ENCODE measurements around the gene DEPP1.
A peak's percentile ranks its signal among the peaks of the same experiment; 100 is the strongest.

The DEPP1 gene

DNA sequence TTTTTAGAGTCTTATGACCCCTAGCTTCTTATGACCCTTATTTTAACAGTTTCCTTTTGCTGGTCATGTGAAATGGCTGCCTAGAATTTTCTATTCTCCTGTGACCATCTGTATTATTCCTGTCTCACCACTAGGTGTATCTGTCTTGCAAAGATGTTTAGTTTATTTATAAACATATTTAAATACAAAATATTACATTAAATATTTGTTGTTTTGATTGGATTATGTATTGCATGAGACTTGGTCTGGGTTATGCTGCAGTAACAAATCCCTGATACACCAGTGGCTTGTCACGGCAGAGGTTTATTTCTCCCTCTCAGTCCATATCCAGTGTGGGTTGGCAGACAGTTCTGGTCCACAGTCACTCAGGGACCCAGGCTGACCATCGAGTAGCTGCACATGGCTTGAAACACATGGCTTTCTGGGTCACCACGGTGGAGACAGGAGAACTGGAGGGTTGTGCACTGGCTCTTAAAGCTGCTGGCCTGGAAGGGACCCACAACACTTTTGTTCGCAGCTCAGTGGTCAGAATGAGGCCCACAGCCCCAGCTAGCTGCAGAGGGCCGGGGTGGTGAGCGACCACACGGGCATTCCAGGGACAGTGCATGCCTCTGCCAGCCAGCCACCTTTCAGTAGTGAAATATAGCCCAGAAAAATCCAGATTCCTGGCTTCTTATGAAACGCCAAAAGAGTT, 11.6 kb downstream of the DEPP1 start:
- no peak for DNase-seq (ENCODE audit: low read depth in 2 of 2)

DNA sequence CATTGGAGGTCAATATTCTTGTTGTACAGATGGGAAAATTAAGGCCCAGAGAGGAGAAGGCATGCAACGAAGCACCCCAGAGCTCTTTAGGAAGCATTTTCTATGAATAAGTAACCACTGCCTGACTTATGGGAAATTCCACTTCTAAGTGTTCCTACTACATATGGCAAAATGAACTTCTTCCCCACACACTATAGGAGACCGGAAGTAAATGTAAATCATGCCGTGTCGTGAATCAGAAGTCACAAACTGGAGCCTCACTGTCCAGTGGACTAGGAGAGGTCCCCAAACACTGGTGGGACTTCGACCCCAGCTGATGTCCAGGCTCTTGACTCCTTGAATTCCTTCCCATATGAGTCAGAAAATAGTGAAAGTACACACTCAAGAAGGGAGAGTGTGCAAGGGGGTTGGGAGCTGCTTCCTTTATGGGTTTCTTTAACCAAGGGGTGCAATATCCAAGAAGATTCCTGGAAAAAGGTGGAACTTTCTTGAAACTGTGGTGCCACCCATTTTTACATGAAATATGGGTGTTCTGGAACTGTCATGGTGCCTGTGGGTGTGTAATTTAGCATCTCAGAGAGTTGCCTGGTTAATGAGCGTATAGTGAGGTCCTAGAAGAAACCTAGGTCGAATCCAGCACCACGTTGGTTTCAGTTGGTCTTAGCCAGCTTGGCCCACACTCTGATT, 12.3 kb downstream of the DEPP1 start:
- no peak for DNase-seq (ENCODE audit: low read depth in 2 of 2)

DNA sequence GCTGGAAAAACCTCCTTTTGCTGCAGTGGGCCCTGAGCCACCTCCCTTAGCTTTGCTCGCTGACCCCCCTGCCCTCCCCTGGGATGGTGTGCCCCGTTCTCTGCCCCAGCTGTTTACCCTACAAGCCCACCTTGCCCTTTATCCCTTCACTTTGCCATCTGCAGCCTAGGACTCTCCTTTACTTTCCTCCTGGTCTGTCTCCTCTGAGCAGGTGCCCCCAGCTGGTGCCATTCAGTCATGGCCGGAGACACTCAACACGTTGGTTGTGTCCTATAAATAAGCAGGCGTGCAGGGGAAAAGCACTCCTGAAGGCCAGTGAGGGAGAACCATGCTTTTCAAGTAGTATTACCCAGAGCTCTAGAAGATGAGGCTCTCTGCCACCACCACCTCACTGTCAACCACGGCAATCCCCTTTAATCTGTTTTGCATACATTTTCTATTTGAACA, 12.9 kb downstream of the DEPP1 start:
- DNase-seq (ENCODE audit: low read depth in 2 of 2): no peak

DNA sequence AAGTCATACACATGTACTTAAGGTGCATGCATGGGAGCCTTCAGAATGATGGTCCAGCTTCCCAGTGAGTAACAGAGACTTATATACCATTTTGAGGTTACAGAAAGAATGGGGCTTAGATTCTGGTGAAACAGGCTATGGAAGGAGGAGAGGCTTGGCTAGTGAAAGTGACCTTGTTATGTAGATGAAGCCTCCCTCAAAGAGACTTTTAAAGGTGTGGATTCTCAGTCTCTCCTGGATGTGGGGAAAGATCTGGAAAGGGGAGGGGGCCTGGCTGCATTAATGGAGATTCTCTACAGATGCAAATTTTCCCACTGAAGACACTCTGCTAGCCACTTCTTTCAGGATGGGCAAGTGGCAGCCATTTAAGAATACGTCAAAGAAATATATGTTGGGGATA, 13.5 kb downstream of the DEPP1 start:
- no peak for DNase-seq (ENCODE audit: low read depth in 2 of 2)

DNA sequence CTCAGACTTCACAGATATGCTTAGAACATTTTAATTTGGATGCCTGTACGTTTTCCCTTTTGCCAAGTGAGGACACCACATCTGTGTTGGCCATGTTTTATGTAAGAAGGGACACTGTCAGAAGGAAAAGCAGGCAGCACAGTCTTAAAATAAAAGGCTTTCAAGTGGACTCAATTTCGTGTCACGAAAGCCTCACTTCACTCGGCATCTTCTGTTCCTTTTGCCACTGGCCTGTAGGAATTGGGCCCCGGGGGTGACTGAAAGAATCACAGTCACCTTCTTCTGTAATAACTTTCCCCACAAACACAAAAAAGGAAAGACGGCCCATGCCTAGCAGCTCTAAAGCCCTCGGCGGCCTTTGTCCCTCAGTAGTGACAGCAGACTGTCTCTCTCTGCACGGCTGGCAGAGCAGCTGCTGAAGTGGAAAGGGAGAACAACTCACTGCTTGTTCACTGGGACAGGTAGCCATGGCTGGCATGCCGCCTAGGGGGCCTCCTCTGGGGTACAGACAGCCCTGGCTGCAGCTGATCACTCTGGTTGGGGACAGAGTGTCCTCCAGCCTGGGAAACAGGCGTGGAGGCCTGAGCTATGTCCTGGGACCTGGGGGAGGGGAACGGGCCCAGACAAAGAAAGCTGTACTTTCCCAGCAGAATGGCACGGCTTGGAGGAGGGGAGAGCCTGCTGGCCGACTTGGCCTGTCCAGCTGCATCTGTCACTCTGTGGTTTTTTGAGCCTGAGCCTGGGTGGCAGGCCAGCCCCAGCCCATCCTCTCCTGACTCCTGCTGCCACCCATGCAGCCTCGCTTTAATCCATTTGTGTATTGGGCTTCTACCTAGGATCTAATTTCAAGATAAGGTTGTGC, 14.6 kb downstream of the DEPP1 start:
- no peak for DNase-seq (ENCODE audit: low read depth in 2 of 2)

DNA sequence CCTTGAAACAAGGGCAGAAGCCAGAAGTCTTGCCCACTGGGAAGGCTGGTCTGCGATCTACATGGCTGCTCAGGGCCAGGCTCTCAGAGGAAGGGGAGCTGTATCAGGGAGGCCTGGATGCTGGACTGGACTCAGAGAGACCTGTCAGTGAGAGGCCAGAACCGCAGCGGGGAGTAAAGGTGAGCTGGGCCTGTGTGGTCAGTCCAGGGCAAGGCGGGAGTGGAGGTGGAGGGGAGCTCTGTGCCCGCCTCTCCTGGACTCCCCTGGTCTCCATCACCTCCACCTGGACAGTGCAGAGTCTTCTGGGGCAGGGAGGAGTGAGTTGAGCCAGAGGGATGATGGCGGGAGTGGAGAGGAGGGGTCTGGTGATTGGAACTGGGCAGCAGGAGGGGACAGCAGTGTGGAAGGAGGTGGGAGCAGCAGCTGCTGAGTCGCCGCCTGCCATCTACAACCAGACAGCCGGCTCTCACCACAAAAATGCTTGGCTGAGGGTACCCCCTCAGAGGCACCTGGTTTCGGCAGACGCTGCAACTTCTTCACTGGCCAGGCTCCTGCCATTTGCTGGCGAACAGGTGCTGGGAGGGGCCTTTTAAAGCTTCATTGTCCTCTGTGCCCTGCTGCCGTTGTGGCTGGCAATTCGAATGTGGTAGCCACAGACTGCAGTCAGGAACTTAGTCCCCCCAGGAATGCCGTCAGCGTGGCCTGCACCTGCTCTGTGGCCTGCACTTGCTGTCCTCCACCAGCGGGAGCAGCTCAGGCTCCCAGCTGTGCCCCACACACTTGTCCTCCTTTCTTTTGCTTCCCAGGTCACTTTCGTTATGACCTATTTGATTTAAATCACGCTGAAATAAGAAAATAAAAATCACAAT, 15.5 kb downstream of the DEPP1 start:
- DNase-seq (ENCODE audit: low read depth in 2 of 2): no peak

DNA sequence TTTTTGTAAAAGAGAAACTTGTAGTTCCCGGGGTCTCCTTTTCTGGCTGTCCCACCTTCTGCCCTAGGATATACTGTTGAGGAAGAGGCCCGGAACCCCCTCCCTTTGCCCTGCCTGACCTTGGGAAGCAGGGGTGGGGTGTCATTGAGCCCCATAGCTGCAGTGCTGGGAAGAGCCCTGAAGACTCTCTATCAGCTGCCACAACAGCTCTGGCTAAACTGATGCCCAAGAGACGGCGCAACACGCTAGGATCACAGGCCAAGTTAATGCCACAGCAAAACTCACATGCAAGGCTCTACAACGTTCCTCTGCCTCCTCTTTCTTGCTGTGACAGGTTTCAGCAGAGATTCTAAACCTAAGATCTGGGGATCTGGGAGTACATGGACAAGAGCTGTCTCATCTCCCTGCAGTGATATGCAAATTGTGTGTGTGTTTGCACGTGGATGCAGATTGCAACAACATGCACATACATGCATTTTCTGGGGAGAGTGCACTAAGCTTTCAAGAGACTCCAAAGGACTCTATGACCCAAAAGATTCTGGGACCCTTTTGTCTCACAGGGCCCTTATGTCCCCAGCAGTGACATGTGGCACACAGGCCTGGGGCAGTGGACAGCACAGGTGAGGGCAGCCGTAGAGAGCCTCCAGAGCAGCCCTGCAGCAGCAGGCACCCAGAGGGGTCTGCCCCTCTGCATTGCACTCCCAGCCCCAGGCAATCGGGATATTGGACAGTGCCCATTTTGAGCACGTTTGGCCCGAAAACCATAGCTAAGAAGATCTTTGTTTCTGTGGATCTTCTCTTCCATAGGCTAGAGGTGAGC, 16.5 kb downstream of the DEPP1 start:
- no peak for DNase-seq (ENCODE audit: low read depth in 2 of 2)

DNA sequence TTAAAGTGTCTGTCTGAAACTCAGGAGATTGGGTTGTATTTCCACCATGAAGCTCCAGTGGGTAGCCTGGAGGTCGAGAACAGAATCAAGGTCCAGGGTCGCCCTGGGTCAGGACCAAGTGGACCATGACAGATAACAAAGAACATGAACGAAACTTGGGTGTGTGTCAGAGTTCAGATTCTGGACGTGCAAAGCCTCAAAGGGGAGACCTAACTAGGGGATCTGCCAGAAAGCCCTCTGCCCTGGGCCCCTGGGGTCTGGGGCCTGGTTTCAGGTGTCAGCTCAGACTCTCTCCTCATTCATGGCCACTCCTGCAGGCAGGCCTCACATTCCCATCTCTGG, 17.4 kb downstream of the DEPP1 start:
- no peak for DNase-seq (ENCODE audit: low read depth in 2 of 2)

DNA sequence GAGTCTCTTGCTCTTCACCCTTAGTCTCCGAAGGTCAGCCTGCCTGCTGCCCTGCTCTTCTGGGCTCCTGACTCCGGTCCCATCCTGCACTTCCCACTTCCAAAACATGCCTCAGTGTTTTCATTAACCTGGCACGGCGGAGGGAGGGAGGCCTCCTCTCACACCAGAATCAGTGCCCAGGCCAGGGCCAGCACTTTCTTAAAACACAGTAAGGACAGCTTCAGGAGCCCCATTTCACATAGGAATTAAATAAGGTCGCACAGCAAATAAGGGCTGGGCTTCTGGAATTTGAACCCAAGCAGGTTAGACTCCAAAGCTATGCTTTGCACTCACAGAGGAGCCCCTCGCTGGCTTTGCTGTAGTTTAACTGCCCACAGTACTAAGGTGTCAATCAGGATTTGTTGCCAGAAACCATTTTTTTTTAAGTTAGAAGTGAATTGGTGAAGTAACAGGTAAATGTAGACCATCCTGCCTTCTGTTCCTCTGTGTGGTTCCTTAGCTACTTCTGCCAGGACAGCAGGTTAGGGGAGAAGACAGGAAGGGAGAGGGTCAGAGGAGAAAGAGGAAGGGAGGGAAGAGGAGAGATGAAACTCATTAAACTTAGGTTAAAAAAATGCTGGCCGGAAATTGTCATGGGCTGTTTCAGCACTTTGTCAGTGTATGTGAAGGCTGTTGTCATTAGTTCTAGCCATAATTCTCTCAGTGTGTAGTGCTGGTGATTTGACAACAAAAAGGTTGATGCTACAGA, 18.0 kb downstream of the DEPP1 start:
- DNase-seq (ENCODE audit: low read depth in 2 of 2): no peak

DNA sequence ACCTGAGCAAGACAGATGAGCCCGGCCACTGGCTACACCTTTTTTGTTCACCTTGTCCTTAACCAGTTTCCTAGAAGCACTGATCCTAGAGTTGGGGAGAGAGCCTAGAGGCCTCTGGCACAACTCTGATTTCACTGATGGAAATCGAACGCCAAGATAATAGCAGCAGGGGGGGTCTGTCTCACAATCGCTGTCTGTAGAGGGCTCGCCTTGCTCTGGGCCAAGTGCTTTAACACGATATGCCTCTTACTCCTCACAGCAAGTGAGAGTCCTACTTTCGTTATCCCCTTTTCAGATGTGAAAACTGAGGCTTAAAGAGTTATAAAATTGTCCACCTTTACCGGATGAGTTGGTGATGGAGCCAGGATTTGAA, 18.5 kb downstream of the DEPP1 start:
- DNase-seq (ENCODE audit: low read depth in 2 of 2): no peak

DNA sequence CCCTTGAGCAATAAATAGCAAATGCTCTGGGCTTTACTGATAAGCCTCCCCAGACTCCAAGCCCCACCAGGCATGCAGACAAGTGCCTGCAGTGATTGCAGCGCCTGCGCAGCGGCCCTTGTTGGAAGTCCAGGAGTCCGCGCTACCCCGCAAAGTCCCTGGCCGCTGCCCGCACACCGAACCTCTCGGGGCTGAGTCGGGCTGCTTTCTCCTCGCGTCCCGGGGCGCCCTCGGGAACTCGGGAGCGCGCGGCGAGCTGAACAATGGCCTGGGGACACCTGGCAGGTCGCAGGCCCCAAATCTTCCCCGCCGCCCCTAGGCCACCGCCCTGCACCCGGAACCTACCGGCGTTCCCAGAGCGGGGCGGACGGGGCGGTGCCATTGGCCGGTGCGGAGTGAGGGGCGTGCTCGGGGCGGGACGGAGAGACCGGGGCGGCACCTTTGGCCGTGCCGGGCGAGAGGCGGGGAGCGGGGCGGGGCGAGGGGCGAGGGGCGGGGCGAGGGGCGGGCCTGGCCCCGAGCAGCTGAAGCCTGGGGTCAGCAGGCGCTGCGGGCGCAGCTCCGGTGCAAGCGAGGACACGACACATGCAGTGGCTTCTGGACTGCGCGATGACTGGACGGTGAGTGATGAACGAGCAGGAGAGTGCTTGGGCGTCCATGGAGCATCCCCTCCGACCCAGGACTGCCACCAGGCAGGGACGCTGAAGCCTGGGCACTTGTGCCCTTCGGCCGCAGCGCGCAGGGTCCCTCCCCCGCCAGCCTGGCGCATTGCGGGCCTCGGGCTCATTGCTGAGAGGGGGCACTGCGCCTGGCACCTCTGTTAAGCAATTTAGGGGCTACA, 19.1 kb downstream of the DEPP1 start, which contains the start of gene RASSF4:
Gene RASSF4 (plus strand): TSS at position 556 of the 841 bp plus-strand sequence. CDS start 10,401 bp downstream, outside the sequence.
- DNase-seq (ENCODE audit: low read depth in 2 of 2): peak; percentile 85 to 91

DNA sequence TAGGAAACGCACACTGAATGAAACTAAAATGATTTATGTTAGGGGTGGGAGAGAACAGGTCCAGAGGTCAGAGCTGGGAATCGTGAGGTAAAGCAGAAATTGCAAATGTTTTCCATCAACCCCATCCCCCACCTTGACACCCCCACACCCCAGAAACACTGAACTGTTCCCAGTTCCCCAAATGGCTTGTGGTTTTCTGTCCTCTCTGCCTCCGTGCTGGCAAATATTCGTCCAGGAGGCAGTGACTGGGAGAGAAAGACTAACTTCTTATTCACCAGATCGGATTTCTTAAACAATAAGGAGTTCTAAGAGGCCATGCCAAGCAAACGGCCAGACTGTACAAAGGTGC, 19.7 kb downstream of the DEPP1 start:
- DNase-seq (ENCODE audit: low read depth in 2 of 2): no peak

DNA sequence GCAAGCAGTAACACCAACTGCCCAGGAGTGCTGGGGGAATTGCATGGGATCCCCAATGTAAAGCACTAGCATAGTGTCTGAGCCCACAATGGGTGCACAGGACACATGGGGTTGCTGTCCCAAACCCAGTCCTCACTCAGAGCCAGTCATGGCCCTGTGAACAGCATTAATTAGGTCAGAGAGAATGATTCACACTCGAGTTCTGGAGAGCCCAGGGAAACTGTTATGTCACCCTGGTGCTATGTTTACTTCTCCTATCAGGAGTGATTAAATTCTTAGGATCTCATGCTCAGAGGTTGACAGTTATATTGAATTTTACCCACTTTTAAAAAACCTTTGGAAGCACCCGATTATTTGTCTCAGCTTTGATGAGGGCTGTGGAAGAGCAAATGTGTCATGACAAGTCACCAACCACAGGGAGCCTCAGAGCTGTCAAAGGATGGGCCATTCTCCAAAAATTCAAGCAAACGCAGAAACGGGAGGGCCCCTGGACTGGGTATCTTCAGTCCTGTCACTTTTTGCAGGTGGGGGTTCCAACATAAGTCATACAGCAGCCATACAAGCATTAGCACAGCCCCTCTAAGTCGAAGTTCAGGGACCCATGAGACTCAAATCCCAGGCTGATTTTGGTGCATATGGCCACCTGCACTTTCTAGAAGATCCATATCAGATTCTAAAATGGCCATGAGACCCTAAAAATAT, 20.3 kb downstream of the DEPP1 start:
- no peak for DNase-seq (ENCODE audit: low read depth in 2 of 2)

DNA sequence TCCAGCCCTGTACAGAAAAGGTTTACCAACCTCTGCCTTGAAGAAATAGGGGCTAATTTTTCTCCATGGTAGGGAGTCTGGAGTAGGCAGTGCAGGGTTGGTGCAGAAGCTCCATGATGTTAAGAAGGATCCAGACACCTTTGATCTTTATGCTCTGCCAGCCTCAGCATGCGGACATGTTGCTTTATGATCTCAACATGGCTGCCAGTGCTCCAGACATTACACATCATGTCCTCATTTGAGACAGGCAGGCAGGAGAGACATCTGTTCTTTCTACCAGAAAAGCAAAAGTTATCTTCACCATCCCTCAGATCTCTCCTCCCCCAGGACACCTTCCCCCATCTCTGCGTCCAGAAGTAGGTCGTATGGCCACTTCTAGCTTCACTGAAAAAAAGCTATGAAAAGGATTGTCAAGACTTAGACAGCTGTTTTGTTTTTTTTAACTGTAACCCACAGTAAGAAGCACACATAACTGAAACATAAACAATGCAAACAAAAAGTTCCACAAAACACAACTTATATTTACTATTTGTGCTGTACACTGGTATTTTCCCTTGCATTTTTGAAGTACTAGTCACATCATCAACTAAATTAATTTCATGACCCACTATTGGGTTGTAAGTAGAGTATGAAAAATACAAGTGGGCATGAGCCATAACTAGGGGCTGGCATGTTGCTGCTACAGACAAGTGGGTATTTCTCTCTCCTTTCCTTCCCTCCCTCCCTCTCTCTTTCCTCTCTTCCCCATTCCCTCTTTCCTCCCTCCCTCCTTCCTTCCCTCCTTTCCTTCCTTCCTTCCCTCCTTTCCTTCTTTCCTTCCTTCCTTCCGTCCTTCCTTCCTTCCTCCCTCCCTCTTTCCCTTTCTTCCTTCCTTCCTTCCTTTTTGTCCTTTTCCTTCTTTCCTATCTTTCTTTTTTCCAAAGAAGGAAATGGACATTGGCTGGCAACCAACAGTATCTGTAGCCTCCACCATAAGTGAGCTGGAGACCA, 21.6 kb downstream of the DEPP1 start:
- DNase-seq (ENCODE audit: low read depth in 2 of 2): no peak

DNA sequence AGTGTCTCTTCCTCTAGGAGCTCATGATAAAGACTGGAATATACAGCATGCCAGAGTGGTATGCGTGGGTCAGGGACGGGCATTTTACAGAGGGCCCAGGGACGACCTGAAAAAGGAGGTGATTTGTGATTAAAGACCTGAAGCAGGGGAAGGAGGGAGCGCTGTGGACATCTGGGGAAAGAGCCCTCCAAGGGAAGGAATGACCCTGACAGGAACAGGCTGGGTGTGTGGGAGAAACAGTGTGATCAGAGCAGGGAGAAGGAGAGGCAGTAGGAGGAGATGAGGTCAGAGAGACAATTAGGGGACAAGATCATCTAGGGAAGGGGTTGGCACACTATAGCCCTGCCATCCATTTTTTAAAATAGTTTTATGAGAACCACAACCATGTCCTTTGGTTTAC, 22.4 kb downstream of the DEPP1 start:
- DNase-seq (ENCODE audit: low read depth in 2 of 2): no peak

DNA sequence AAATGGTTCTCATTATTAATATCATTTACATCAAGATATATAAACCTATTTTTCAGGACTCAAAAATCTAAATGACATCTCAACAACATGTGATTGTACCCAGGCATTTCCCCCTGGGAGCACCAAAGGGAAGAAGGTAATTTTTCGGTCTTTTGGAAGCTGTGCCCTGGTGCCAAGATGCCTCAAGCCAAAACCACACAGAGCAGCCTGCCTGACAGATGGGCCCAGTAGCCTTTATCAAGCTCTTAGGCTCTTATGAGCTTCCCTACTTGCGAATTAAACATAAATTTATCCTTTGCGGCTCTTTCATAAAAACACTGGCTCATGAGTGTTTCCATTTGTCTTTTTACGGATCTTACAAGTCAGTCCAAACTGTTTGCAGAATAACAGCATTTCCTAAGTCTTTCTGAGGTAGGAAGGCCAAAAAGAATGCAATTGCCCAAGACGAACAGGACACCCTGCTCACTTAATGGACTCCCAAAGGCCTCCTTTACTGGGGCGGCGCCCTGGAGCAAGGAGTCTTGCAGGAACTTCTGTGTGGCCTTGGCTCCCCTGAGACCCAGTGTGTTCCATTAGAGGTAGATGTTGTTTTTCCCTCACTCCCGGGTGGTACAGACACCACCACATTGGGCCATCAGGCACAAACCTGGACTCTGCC, 23.1 kb downstream of the DEPP1 start:
- no peak for DNase-seq (ENCODE audit: low read depth in 2 of 2)

DNA sequence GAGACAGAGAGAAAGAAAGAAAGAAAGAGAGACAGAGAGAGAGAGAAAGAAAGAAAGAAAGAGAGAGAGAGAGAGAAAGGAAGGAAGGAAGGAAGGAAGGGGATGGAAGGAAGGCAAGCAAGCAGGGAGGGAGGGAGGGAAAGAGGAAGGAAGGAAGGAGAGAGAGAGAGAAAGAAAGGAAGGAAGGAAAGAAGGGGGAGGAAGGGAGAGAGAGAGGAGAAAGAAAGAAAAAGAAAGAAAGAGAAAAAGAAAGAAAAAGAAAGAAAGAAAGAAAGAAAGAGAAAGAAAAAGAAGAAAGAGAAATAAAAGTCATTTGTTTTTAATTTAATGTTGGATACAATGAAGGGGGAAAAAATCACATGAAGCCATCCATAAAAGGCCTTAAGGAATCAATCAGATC, 23.6 kb downstream of the DEPP1 start:
- DNase-seq (ENCODE audit: low read depth in 2 of 2): no peak

Measured in stimulated activated CD4-positive, alpha-beta T cell treated with anti-CD3 and anti-CD28 coated beads, Interleukin-12 subunit alpha, Interleukin-12 subunit beta, amount 100 ng/mL, for 24 hours (primary cell).